ENCODE results near the gene C4orf54.

C4orf54 gene

GRCh38 chr4:99608417-99608816 lies 49.2 kb downstream of the C4orf54 start:
- Histone ChIP-seq H3K9me3 (ENCODE audit: control insufficient read depth in 1 of 2, low read length in 2 of 2) (no peaks in the 10 kb centered on the region), H3K27me3 (ENCODE audit: control insufficient read depth in 1 of 2, insufficient read depth in 2 of 2, low read length in 2 of 2) (no peaks in the 10 kb centered on the region), H3K9ac (ENCODE audit: low read depth in 1 of 2, low read length in 2 of 2) (no peak overlapping the region), H3K4me3 (ENCODE audit: low read depth in 1 of 2, low read length in 2 of 2) (no peak overlapping the region), H3K36me3 (ENCODE audit: control insufficient read depth in 1 of 2, insufficient read depth in 2 of 2, low read length in 2 of 2) (peaks cover 23 to 61% of the 10 kb centered on the region in 2 donors), H3K27ac (ENCODE audit: low read depth, low read length) (no peak overlapping the region), H3K4me1 (ENCODE audit: control insufficient read depth in 1 of 2, insufficient read depth in 2 of 2, low read length in 2 of 2) (no peaks in the 10 kb centered on the region)
